Mesothelial cell of epicardium (in vitro differentiated cells): Measurements from ENCODE around the gene ZDHHC12. TPM values are rescaled to one million over a fixed set of nuclear protein-coding genes. Genes with fewer than 3 reads are reported as not detected.
A peak's percentile ranks its signal among the peaks of the same experiment; 100 is the strongest.

Experiments
- DNase-seq, 2 experiments: peaks; one replicate each; pipeline ENCODE4 v3.0.0; 2021; ENCODE audit warnings: low spot score in 2 of 2; ENCODE audit not compliant: unreplicated experiment in 2 of 2
- H3K27ac Mint-ChIP-seq: 2 replicates; pipeline ENCODE4 v1.8.0; 2021; ENCODE audit warnings: mixed read lengths
- H3K27me3 Mint-ChIP-seq: 2 replicates; pipeline ENCODE4 v1.8.0; 2021; ENCODE audit warnings: low read depth, mixed read lengths
- H3K36me3 Mint-ChIP-seq: 2 replicates; pipeline ENCODE4 v1.8.0; 2021; ENCODE audit warnings: mixed read lengths
- H3K4me1 Mint-ChIP-seq: 2 replicates; pipeline ENCODE4 v1.8.0; 2021; ENCODE audit warnings: mixed read lengths
- H3K4me3 Mint-ChIP-seq: 2 replicates; pipeline ENCODE4 v1.8.0; 2021; ENCODE audit warnings: mild to moderate bottlenecking, moderate library complexity, mixed read lengths
- H3K9me3 Mint-ChIP-seq: 2 replicates; pipeline ENCODE4 v1.8.0; 2021; ENCODE audit warnings: mixed read lengths
- total RNA-seq: library from RNA; stranded (reverse); gene quantifications from 3 replicates; pipeline ENCODE4 v1.2.1, GENCODE V29; 2021
- TF ChIP-seq, protein P1 (sequence below): fragments of 200-600 bp; sonication (generic); IDR thresholded peaks from one replicate; pipeline ENCODE4 v1.5.0; 2021; ENCODE audit warnings: antibody characterized with exemption; ENCODE audit not compliant: unreplicated experiment

Gene ZDHHC12
- total RNA-seq, 1 donor from 2014 or later: 21.6 TPM

GRCh38 chr9:128706045-128706444, 17.9 kb downstream of the ZDHHC12 start:
- no peaks in the 10 kb centered on the region for H3K9me3 Mint-ChIP-seq
- no peak for DNase-seq
- H3K27ac Mint-ChIP-seq: no peak overlapping the region
- no peak overlapping the region for H3K4me3 Mint-ChIP-seq
- no peaks in the 10 kb centered on the region for H3K36me3 Mint-ChIP-seq
- H3K4me1 Mint-ChIP-seq: peaks cover 5% of the 10 kb centered on the region
- TF ChIP-seq, protein P1, sequence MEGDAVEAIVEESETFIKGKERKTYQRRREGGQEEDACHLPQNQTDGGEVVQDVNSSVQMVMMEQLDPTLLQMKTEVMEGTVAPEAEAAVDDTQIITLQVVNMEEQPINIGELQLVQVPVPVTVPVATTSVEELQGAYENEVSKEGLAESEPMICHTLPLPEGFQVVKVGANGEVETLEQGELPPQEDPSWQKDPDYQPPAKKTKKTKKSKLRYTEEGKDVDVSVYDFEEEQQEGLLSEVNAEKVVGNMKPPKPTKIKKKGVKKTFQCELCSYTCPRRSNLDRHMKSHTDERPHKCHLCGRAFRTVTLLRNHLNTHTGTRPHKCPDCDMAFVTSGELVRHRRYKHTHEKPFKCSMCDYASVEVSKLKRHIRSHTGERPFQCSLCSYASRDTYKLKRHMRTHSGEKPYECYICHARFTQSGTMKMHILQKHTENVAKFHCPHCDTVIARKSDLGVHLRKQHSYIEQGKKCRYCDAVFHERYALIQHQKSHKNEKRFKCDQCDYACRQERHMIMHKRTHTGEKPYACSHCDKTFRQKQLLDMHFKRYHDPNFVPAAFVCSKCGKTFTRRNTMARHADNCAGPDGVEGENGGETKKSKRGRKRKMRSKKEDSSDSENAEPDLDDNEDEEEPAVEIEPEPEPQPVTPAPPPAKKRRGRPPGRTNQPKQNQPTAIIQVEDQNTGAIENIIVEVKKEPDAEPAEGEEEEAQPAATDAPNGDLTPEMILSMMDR: no peak
- H3K27me3 Mint-ChIP-seq: no peaks in the 10 kb centered on the region

- Mint-ChIP-seq H3K27ac (no peak overlapping the region), H3K4me1 (peaks cover 5% of the 10 kb centered on the region), H3K27me3 (no peaks in the 10 kb centered on the region), H3K36me3 (no peaks in the 10 kb centered on the region), H3K9me3 (no peaks in the 10 kb centered on the region), H3K4me3 (no peak overlapping the region)
- DNase-seq: no peak
- TF ChIP-seq, protein P1: no peak
Observed at GRCh38 chr9:128705051-128705965, 18.6 kb downstream of the ZDHHC12 start.

DNA sequence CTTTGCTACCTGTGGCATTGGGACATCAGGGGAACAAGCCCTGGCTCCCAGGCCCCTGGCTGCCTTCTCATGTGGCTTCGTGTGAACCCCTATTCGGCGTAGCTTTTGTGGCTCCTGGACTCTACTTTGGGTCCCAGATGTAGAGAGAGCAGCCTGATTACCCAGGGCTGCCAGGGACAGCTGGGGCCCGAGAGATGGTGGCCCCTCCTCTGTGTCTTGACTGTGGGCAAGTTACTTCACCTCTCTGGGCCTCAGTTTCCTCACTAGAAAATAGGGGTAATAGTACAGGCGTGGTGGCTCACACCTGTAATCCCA, 19.6 kb downstream of the ZDHHC12 start:
- no peaks in the 10 kb centered on the region for H3K27me3 Mint-ChIP-seq
- no peaks in the 10 kb centered on the region for H3K36me3 Mint-ChIP-seq
- peak overlapping the region; percentile 78 for H3K4me3 Mint-ChIP-seq
- H3K4me1 Mint-ChIP-seq: peaks cover 5% of the 10 kb centered on the region
- no peaks in the 10 kb centered on the region for H3K9me3 Mint-ChIP-seq
- TF ChIP-seq, protein P1: no peak
- H3K27ac Mint-ChIP-seq: no peak overlapping the region
- no peak for DNase-seq

DNA sequence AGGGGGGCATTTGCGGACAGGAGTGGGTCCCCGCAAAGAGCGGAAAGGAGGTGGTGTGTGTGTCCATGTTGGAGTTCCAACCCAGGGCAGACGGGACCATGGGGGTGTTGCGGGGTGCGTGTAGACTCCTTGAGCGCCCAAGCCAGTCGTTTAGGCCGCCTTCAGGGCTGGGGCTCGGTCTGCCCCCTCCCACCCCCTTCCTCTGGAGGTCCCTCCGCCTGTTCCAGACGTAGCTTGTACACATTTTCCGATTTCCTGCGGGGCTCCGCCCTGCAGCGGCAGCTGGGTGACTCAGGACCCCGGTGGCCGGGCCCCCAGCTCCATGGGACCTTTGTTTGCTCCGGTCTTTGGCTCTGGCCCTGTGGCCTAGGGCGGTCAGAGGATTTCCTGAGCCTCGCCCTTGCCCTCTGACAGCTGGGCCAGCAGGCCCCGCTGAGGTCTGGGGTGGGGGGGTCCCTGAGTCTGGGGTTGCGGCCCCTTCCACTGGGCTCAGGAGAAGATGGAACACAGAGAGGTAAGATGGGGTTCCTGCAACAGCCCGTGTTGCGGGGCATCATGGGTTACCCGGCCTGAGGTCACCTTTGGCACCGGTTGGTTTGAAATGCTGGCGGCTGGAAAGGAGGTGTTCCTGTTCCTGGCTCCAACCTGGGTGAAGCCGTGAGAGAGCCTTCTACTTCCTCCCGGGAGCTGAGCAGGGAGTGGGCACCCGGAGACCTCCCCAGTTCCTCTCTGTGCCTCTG, 20.1 kb downstream of the ZDHHC12 start:
- peak overlapping the region; percentile 78 for H3K4me3 Mint-ChIP-seq
- H3K27ac Mint-ChIP-seq: no peak overlapping the region
- H3K4me1 Mint-ChIP-seq: peaks cover 5% of the 10 kb centered on the region
- DNase-seq: no peak
- H3K36me3 Mint-ChIP-seq: no peaks in the 10 kb centered on the region
- H3K9me3 Mint-ChIP-seq: no peaks in the 10 kb centered on the region
- no peaks in the 10 kb centered on the region for H3K27me3 Mint-ChIP-seq
- TF ChIP-seq, protein P1: no peak

DNA sequence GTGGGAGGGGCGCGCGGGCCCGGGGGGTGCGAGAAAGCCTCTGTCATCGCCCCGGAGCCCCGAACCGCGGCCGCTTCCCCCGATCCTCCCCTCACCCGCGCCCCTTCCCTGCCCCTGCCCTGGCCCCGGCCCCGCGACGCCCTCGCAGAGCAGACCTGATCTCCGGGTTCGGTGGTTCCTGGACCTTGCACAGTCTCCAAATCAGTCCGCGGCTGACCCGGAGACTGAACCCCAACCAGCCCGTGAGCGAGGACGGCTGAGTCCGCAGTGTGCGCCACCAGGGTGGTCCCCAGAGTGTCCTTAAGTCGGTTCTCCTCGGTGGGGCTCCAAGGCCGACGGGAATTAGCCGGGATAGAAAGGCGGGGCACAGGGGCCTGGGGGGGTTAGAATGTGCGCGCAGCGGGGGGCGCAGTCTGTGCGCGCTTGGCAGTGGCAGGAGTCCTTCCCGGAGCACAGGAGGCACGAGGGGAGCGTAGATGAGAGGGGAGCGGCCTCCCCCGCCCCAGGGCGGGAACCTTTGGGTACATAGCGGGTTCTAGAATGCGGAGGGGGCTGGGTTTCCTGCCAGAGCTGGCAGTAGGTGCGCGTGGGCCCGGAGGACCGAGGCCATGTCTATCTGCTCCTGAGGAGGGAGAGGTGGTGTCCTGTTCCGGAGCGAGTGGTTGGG, 20.8 kb downstream of the ZDHHC12 start:
- DNase-seq: no peak
- Mint-ChIP-seq H3K27ac (peak overlapping the region; percentile 61), H3K4me1 (peaks cover 5% of the 10 kb centered on the region), H3K27me3 (no peaks in the 10 kb centered on the region), H3K4me3 (peak overlapping the region; percentile 78), H3K36me3 (no peaks in the 10 kb centered on the region), H3K9me3 (no peaks in the 10 kb centered on the region)
- TF ChIP-seq, protein P1: no peak
